ENCODE measurements around the gene FAM227B.
"Not testable (repeated sequence)": the region's sequence is repeated elsewhere in the genome, so short reads cannot be mapped to it uniquely, and the experiment has no call there.

Gene FAM227B

DNA sequence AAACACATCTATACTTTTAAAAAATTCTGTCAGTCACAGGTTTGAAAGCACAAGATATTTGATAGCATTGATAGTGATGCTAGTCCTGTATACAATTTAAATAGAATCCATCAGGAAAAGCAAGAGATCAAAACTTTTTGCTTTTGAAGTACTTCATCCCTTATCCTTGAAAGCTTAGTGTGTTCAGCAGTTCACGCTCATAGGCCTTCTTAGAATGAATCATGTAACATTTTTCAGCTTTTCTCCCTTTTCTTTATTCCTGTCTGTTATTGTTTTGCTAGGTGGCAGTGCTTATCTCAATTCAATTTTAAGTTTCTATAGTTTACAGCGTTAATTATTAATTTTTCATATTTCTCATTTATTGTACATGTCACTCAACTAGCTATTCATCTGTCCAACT lies 128.5 kb downstream of the FAM227B start:
- FAIRE-seq, result no peak

DNA sequence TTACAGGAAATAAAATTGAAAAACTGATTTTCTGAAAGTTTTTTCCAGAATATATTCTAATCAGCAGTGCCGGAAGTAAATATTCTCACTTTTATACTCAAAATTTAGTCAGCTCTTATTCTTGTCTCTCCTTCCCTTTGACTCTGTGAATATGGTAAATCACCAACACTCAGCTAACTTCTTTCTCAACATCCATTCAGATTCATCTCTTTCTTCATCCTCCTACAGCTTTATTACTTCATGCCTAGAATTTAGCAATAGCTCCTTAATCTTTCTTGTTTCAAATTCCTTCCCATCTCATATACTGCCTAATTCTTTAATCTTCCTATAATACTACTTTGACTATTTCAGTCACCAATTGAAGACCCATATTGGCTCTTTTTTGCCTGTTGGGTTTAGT lies 129.7 kb downstream of the FAM227B start:
- FAIRE-seq, result no peak

DNA sequence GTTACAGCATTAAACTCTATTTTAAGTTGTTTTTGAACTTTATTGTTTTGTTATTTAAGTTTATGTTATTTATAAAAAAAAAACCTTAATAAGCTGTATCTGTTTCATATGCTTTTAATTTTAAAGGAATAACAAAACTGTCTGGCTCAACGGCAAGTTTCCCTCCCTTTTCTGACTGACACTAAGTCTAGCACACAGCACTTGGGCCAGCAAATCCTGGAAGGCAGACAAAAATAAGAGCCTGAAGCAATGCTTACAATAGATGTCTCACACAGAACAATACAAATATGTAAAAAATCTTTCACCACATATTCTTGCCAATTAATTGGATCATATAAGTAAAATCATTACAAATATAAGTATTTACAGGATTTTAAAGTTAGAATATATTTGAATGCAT lies 135.2 kb downstream of the FAM227B start:
- FAIRE-seq, result not testable (repeated sequence)

DNA sequence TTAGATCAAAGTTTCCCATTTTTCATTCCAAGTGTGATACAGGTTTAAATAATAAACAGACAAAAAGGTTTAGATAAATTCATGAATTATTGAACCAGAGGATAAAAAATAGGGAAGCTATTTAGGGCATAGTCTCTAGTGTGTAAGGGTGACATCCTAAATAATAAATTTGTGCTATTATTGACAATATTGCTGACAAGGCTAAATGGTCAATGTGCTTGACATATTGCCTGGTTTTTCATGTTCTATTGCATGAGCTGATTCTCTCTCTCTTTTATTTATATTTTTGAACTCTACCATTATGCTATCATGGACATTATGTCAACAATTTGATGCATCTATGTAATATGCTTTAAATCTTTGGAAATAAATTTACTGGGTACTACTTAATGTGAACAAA lies 141.6 kb downstream of the FAM227B start:
- not testable (repeated sequence) for FAIRE-seq

DNA sequence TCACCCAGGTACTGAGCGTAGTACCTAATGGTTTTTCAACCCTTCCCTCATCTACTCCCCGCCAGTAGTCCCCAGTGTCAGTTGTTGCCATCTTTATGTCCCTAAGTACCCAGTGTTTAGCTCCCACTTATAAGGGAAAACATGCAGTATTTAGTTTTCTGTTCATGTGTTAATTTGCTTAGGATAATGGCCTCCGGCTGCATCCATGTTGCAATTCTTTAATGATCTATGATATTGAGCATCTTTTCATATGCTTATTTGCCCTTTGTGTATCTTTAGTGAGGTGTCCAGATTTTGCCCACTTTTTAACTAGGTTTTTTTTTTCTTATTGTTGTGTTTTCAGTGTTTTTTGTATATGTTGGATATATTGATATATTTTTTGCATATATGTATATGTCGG lies 142.6 kb downstream of the FAM227B start:
- not testable (repeated sequence) for FAIRE-seq

DNA sequence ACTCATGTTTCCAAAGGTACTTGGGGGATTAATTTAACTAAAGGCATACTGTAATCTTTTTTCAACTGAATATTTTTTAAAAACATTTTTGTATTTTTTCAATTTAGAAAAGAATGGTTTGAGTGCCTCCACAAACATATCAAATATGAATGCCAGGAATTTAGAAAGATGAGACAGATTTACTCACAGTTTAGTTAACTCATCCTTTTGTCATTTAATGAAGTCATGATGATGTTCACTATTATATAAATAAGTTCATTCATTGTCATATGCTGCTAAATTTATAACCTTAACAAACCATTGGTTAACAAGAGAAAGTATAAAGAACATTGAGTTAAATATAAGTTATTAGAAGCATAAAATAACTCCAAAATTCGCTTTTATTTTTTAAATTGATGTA lies 147.6 kb downstream of the FAM227B start:
- no peak for FAIRE-seq

DNA sequence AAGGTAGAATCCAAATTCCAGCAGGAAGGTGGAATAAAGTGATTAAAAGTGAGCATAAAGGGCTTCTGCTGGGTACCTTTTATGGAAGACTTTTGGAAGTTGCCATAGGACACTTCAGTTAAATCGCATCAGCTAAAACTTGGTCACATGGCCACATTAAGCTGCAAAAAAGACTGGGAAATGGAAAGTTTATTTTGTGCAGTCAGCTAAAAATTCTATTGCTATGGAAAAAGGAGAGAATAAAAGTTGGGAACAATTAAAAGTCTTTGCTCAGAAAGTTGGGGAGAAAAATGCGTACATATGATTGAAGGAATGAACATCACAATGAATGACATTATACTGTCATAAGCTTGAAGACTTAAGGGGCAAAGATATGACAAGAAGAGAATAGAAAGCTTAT lies 148.3 kb downstream of the FAM227B start:
- FAIRE-seq, result no peak

DNA sequence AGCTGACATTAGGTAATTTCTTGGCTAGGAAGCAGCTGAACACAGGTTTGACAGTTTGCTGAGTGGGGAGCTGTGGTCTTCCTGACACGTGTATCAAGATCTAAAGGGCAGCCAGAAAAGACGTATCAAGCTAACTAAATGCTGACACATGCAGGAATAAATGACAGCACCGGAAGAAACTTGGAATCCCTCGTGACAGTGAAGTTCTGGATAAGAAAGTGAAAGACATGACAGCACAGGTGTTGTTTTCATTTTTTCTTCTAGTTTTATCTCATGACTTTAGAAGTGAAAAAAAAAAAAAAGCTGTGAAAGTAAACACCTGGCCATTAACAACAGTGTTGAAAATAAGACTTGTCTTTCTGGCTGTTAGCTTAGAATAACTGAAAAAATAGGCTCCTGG lies 148.9 kb downstream of the FAM227B start:
- no peak for FAIRE-seq

DNA sequence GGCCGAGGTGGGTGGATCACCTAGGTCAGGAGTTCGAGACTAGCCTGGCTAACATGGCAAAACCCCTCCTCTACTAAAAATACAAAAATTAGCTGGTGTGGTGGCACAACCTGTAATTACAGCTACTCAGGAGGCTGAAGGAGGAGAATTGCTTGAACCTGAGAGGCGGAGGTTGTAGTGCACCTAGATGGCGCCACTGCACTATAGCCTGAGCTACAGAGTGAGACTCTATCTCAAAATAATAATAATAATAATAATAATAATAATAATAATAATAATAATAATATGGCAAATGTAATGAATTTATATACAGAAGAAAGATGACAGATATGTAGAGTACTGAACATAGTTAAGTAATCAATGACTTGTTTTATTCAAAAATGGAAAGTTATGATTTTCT lies 149.4 kb downstream of the FAM227B start:
- not testable (repeated sequence) for FAIRE-seq

DNA sequence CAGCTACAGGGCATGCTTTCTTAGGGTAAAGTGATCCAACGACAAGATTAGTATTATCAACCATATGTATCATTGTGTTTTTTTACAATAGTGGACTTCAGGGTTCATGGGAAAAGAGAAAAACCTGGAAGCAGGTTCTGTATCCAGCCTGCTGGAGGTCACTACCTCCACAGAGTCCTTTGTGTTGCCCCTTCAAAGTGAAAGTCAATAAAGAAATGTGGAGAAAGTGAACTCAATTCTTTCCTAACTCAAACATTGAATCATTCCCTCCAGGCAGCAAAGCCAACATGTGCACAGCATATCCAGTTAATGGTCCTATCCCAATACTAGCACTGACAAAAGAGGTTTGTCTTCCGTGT lies 152.2 kb downstream of the FAM227B start:
- FAIRE-seq, result no peak

DNA sequence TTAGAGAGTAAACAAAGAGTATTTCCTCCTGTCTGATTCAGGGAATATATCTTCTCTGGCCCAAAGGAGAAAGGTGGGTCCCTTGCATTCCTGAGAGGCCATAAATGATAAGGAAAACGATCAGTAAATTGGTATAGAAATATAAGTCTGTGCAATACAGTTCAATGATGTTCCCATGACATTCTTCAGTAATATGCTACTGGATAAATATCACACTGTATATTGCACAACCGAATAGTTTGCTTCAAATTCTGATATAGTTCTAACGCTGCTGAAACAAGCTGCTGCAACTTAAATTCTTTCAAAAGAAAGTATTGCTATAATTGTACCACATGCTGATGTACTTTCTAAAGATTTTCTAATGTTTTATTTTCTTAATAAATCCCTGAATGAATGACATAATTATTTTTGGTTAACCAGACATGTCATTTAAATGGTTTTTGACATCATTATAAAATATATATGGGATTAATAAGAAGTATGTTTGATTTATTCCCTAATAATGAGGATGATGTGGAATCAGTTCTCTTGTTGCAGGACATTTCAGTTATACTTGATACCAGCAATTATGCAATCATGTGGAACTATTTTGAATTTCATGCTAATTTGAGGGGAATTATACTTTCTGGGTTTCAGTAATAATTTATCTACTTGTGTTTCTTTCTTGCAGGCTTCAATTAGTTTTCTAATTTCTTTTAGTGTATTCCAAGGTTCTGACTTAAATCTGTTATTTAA lies 152.7 kb downstream of the FAM227B start:
- FAIRE-seq, result no peak

DNA sequence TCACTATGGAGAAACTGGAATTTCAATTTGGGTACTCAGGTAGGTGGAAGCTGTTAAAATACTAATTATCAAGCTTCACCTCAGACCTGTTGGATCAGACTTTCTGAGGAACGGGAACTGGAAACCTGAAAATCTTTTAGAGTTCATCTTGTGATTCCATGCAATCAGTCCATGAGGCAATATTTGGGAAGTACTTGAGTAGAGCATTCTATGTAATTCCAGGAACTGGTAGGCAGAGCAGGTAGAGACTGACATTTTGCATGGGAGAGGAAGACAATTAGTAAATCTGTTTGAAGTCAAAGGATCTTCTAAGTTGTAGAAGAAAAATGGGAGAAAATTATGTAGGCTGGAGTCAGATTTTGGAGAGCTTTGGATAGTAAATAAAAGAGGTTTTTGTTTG lies 154.5 kb downstream of the FAM227B start:
- FAIRE-seq, result no peak

DNA sequence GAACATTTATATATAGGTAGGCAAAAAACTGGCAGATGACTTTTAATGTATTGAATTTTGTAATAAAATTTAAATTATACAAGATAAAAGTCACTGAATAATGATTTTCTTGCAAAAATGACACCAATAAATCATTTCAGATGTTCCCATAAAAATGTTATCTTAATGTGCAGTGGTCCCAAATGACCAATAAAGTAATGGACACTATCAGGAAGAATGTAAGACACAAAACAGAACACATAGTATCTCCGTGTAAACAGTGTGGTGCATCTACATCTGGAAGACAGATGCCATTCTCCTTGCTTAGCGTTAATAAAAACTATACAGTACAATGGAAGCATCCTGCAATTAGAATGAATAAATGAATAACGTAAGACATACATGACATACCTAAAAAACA lies 156.1 kb downstream of the FAM227B start:
- no peak for FAIRE-seq

DNA sequence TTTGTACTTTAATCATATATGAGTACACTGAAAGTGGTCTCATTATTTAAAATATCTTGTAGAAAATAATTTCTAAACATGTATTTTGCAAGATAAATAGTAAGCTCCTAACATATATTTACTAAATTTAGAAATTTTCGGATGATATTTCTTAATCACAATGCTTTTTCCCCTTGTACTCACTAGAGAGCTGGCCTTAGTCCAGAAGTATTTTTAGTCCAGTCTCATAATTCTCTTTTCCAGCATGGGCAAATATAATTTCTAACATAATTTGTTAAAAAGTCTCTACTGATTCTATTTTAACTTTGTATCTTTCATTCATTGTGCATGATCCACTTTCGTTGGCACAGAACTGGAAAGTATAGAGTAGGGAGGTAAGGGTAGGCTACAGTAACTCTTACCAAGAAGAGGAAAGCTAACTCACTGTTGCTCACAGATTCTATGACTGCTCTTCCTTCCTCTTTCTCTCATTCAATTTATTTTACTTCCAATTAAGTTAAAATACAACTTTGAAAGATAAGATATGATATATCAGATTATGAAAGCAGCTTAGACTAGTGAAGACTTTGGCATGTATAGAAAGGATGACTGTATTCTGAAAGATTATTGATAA lies 158.3 kb downstream of the FAM227B start:
- FAIRE-seq, result no peak

DNA sequence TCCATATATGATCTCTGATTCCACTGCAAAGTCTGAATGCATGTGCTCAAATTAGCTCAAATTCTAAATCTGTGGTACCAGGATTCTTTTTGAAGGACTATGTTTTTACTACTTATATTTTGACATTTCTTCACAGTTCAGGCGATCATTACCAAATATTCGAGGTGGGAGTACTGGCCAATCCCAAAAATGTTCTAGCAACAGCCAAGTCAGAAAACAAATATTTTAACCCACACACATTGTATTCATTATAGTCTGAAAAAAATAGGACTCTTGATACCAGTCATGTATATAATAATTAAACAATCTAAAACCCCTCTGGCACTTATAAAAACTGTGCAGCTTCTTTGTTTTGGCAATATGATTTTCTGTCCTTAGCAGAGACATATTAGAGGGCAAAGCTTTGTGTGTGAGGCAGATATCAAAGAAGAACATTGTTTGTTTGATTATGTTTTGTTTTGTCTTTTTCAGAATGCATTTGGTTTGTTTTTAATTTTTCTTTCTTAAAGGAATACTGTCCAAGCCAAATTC lies 160.1 kb downstream of the FAM227B start:
- no peak for FAIRE-seq

DNA sequence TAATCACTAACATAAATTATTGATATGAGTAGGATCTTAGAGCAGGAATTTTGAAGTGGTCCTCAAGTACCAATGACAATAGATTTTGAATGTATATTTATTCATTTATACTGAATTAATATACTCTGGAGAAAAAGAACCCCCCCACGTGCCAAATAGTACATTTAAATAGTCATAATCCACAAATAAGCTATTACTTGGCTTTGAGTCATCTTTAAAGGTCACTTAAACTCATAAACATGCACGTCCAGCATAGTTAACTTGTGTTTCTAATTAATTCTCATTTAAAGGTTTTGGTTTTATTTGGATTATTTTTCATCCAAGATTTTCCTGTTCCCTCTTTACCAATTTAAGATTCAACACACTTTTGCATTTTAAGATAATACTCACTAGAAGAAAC lies 162.5 kb downstream of the FAM227B start:
- no peak for FAIRE-seq

DNA sequence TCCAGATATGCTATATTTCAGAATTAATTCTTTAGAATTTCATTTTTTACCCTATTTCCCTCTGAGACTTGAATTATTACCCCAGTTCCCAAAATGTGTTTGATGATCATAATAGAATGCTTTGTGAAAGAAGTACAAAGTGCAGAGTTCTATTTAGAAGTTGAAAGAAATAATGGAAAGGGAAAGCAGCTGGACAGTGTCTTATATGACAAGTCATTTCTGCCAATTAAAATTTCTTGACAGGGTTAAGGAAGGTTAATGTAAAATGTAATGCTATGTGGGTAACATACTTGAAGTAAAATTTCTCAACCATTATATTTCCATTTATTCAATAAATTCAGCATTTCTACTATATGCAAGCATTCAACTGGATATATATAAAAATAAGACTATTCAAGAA lies 164.5 kb downstream of the FAM227B start:
- FAIRE-seq, result no peak

DNA sequence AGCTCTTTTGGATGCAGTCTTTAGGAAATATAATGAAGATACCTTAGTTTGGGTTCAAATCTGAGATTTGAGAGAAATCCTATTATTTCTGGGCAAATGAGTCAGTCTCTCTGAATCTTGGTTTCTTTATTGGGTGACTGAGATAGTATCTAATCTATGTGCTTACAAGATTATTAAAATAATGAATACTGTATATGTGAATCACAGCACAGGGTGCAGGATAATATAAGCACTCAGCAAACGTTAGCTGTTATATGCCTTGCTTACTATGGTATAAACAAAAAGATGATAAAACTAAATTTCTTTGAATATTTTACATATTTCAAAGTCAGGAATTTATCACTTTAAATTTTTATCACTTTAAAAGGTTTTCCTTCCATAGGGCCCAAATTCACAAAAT lies 168.0 kb downstream of the FAM227B start:
- no peak for FAIRE-seq

DNA sequence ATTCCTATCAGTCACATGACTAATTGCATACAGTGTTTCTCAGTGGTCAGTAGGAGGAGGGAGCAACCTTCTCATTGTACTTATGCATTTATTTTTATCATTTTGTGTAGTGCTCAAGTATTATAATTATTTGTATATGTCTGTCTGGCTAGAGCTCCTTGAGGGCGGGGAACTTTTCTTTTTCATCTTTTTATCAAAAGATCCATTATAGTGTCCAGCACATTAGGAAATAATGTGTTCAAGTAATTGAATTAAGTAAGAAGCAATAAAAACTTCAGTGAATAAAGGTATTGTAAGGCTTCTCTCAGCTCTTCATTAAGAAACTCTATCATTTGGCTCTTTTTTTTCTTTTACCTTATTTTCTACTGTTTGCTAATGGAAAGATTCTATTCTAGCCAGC lies 178.8 kb downstream of the FAM227B start:
- no peak for FAIRE-seq

DNA sequence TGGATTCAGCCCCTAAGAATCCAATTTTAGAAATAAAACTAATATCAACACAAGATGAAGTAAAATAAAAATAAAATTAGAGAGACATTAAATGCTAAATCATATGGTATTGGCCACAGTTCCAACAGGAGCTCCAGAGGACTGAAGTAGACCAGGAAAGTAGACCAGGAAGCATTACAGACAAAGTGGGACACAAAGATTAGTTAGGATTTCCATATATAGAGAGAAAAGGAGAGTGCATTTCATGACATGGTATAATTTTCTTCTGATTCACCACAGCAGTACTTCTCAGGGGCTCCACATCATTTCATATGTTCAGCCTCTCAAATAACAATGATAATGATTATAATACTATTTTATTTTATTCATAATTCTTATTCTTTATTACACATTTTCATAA lies 179.3 kb downstream of the FAM227B start:
- FAIRE-seq, result no peak

DNA sequence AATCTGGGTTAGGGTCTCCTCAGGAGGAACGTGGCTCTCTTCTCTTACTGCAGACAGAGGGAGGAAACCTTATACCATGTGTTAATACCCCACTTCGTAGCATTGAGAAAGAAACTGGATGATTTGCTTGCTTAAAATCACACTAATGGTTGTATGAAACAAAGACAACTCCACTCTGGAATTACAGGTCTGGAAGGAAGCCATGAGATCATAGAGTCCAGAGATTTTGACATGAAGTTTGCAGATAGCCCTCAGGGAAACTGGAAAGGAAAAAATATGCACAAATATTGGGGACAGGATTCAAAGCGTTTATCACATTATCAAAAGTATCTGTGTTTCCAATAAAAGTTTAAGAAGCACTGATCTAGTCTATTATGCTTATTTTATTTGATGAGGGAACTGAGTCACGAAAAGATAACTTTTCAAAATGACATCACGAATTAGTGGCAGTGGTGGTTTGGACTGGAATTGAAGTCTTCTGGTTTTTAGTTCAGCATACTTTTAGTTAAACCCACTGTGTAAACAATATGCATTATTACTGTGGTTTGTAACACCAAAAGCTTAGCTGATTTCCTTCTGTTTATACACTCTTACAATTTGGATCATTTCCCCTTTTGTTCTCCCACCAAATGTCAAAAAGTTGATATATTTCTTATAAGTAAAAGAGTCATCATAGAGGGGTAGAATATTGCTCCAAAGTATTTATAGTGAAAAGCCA lies 180.8 kb downstream of the FAM227B start:
- FAIRE-seq, result no peak

DNA sequence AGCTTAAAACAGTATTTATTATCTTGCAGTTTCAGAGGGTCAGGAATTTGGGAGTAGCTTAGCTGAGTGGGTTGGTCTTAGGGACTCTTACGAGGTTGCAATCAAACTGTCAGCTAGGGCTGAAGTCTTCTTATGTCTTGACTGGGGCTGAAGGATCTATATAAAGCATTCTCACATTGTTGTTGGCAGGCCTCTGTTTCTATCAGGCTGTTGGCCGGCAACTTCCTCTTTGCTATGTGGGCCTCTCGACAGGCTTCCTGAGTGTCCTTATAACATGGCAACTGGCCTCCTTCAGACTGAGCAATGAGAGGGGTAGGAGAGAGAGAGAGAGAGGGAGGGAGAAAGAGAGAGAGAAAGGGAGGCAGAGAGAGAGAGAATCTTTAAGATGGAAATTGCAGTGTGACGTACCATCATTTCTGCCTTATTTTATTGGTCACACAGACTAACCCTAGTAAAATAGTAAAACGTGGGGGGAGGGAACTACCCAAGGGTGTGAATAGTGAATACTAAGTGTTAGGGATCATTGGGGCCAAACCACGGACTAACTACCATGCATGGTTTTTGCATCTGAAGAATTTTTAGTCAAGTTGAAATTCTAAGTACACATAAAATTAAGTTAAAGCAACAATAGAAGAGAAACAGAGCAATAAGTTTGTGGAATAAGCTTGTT lies 181.5 kb downstream of the FAM227B start:
- FAIRE-seq, result no peak

DNA sequence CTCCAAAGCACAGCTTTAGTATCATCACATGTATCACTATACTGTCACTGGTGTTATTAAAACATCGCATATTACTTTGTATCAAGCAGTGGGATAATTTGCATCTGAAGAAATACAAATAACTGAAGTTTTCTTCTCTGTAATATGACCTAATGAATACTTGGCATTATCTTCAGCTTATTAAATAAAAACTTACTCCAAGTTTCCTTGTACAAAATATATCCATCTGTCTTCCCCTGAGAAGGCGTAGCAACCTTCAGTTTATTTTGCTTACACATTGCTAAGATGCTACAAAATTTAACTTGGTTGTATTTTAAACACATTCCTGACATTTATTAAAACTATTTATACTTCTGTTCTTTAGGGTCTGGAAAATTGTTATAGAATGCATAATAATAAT lies 183.9 kb downstream of the FAM227B start:
- FAIRE-seq, result no peak

DNA sequence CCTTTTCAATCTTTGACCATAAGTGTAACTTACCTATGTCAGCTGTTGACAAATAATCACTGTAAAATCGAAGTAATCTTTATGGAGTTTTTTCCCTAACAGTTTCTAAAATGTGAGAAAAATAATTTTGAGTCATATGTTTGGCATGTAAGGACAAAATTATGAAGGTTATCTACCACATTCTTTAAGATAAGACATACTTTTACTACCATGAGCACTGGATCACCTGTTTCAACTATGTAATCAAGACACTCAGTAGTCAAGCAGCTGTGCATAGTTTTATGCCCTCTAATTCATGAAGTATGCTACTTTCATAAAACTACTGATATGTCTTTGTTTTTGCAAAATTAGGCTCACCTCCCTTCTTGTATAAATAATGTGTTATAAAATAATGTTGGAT lies 185.4 kb downstream of the FAM227B start:
- FAIRE-seq, result no peak
